Esophagus muscularis mucosa (tissue), 4 donors: Measurements from ENCODE around the gene CLIC5. TPM values are rescaled to one million over a fixed set of nuclear protein-coding genes. Genes with fewer than 3 reads are reported as not detected.
"Not testable (repeated sequence)": the region's sequence is repeated elsewhere in the genome, so short reads cannot be mapped to it uniquely, and the experiment has no call there.

Experiments used
- DNase-seq: peaks from one replicate; pipeline ENCODE4 v3.0.0-alpha.2; 2017; ENCODE audit errors: extremely low spot score
- H3K27ac ChIP-seq, 4 donors: fragments of 200-600 bp; sonication (generic); replicated peaks in 1 of 4; 1 replicate in 3 of 4; 2 replicates in 1 of 4; pipeline ENCODE4 v1.5.1; 2016 to 2019; ENCODE audit warnings: mild to moderate bottlenecking in 1 of 4
- H3K27me3 ChIP-seq, 4 donors: fragments of 200-600 bp; sonication (generic); one replicate each; pipeline versions ENCODE4 v1.5.1 to v1.6.0; 2016 to 2019
- H3K36me3 ChIP-seq, 4 donors: fragments of 200-600 bp; sonication (generic); one replicate each; pipeline ENCODE4 v1.5.1; 2016 to 2019
- H3K4me1 ChIP-seq, 4 donors: fragments of 200-600 bp; sonication (generic); one replicate each; pipeline ENCODE4 v1.5.1; 2016 to 2019
- H3K4me3 ChIP-seq, 4 donors: fragments of 200-600 bp; sonication (generic); 1 replicate in 2 of 4; 2 replicates in 2 of 4; pipeline ENCODE4 v1.5.1; 2016 to 2019; ENCODE audit warnings: mild to moderate bottlenecking in 4 of 4, moderate library complexity in 1 of 4
- H3K9me3 ChIP-seq, 4 donors: fragments of 200-600 bp; sonication (generic); 1 replicate in 3 of 4; 2 replicates in 1 of 4; pipeline ENCODE4 v1.5.1; 2016 to 2019
- EP300 ChIP-seq: sonication (generic); formaldehyde crosslinking; IDR thresholded peaks from one replicate; pipeline ENCODE4 v1.6.1; 2017; ENCODE audit warnings: antibody characterized with exemption
- POLR2A ChIP-seq: fragments of 450-650 bp; IDR thresholded peaks from one replicate; pipeline ENCODE4 v1.6.1; 2017; ENCODE audit warnings: antibody characterized with exemption, moderate library complexity, mild to moderate bottlenecking, low read depth
- POLR2AphosphoS5 ChIP-seq, 2 donors: sonication (generic); formaldehyde crosslinking; IDR thresholded peaks; one replicate each; pipeline ENCODE4 v1.6.1; 2017; ENCODE audit warnings: antibody characterized with exemption in 2 of 2
- WGBS: methylation state at CpG from one replicate; pipeline ENCODE4 v1.1.5; 2018; 5-methylcytosine and 5-hydroxymethylcytosine counted together
- intact Hi-C: fragments of 100-400 bp; cut with DNase I; formaldehyde crosslinking; loops from one replicate; pipeline ENCODE4 v1.15.1; 2023
- total RNA-seq, 4 donors: library from RNA; depleted of rRNA; stranded (reverse); fragments of >200 nt; gene quantifications; one replicate each; pipeline versions ENCODE4 v1.1.0 to v1.2.1, GENCODE V29; 2016
- TF ChIP-seq, protein P1 (sequence below), 3 experiments: fragments of 200-600 bp in 2 of 3; fragments of 450-650 bp in 1 of 3; sonication (generic) in 2 of 3; IDR thresholded peaks; one replicate each; pipeline ENCODE4 v1.5.1; 2017 to 2019; ENCODE audit warnings: antibody characterized with exemption in 3 of 3, mild to moderate bottlenecking in 2 of 3, moderate library complexity in 1 of 3

CLIC5 gene
- total RNA-seq, 4 donors from 2014 or later: 5.3 to 7.2 (median 6.3) TPM

DNA sequence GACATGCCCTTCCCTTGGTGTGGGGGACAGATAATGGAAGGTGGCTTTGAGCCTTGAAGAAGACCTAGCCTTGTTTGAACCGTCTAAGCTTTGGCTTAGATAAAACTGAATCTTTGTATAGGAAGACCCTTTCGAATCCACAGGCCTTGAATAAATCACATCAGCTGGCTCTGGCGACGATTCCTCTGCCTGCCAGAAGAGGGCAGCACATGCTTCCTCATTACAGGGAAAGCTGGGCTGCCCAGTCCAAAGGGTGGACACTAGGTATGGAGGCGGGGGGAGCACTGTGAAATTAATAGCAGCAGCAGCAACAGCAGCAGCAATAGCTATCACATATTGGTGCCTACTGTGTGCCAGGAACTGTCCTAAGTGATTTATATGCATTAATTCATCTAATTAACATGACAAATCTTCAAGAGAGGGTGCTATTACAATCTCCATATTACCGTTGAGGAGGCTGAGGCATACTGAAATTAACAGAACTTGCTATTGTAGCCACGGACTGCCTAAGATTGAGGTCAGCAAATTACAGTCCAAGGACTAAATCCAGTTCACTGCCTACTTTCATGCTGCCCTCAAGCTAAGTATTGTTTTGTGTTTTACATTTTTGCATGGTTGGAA, 85.1 kb downstream of the CLIC5 start:
- no peak overlapping the region for H3K27ac ChIP-seq
- TF ChIP-seq POLR2AphosphoS5 (IDR thresholded peaks at IDR 0.05): peak in 1 of 2 donors; percentile 22
- no peak for TF ChIP-seq POLR2A
- no peak for TF ChIP-seq EP300
- TF ChIP-seq, protein P1, sequence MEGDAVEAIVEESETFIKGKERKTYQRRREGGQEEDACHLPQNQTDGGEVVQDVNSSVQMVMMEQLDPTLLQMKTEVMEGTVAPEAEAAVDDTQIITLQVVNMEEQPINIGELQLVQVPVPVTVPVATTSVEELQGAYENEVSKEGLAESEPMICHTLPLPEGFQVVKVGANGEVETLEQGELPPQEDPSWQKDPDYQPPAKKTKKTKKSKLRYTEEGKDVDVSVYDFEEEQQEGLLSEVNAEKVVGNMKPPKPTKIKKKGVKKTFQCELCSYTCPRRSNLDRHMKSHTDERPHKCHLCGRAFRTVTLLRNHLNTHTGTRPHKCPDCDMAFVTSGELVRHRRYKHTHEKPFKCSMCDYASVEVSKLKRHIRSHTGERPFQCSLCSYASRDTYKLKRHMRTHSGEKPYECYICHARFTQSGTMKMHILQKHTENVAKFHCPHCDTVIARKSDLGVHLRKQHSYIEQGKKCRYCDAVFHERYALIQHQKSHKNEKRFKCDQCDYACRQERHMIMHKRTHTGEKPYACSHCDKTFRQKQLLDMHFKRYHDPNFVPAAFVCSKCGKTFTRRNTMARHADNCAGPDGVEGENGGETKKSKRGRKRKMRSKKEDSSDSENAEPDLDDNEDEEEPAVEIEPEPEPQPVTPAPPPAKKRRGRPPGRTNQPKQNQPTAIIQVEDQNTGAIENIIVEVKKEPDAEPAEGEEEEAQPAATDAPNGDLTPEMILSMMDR (IDR thresholded peaks at IDR 0.05): peak; percentile 73 to 99 (median 87)
- intact Hi-C loops: no loop called here
- no peak for DNase-seq
- H3K4me1 ChIP-seq: peaks cover 0 to 10% (median 4%) of the 10 kb centered on the region in 4 donors
- H3K9me3 ChIP-seq: no peaks in the 10 kb centered on the region
- no peak overlapping the region for H3K4me3 ChIP-seq
- WGBS: 22% methylated on average over 7 of the region's 7 CpGs
- no peaks in the 10 kb centered on the region for H3K27me3 ChIP-seq
- peaks cover 0 to 34% (median 0%) of the 10 kb centered on the region in 4 donors for H3K36me3 ChIP-seq

DNA sequence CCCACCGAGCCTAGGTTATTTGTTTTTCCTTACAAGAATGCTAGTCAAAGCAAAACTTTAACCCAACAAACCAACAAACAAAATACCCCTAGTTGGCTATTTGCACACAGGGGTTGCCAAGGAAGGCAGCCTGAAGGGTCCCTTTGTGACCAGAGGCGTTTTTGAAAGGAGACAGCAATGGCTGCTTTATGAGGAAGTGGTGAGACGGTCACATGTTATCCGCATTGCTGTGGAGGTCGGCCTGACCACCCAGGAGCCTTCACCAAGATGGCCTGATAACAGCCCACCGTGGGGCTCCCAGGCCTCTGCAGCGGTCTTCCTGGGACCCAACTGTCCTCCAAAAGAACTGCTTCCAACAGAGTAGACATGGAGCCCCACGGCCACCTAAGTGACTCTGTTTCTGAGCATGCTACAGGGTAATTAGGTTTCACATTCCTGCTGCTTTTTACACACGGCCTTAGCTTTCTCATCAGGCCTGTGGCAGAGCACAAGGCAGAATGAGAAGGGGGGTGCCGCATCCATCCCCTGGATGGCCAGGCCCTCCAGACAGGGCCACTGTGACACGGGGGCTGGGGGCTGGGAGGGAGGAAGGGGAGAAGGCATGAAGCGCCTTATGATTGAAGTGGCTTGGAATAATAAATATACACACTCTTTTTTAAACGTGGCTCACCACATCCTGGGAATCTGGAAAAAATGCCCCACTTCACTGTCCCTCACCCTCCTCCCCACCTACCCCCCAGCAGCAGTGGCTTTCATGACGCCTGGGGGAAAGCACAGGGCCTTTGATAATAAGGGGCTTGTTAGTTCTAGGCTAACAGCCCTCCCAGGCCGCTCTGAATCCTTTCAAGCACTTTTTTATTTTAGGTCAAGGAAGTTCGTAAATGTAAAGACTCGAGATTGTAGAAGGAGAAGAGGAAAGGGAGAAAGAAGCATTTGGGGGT, 86.0 kb downstream of the CLIC5 start:
- Histone ChIP-seq H3K4me1 (peaks cover 0 to 10% (median 4%) of the 10 kb centered on the region in 4 donors), H3K9me3 (no peaks in the 10 kb centered on the region), H3K36me3 (peaks cover 0 to 34% (median 0%) of the 10 kb centered on the region in 4 donors), H3K4me3 (no peak overlapping the region), H3K27me3 (no peaks in the 10 kb centered on the region), H3K27ac (no peak overlapping the region)
- no peak for DNase-seq
- TF ChIP-seq, protein P1 (IDR thresholded peaks at IDR 0.05): no peak
- TF ChIP-seq EP300: no peak
- TF ChIP-seq POLR2AphosphoS5 (IDR thresholded peaks at IDR 0.05): no peak
- no peak for TF ChIP-seq POLR2A
- intact Hi-C loops: no loop called here
- WGBS: 72% methylated on average over 17 of the region's 17 CpGs

DNA sequence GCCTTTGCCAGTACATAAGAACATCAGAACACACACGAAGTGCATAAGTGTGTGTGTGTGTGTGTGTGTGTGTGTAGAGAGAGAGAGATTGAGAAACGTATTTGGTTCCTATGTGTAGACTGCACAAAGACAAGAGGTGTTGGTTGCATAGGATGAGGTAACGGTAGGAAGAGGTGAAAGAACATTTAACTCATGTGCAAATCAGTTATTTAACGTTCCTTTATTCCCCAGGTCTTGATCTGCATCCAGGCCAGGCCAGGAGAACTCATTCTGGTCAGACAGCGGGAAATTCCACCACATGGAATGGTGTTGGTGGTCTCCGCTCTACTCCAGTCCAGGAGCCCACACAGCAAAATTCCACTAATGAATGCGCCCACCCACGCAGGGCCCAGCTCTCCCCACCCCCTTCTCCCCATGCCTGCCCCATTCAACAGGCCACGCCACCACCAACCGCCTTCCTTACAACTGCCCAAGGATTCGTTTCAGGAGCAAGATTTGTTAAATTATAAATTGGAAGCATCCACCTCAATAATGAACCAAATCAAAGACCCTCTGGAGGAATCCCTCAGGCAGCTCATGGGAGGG, 86.8 kb downstream of the CLIC5 start:
- intact Hi-C loops: no loop called here
- Histone ChIP-seq H3K4me3 (no peak overlapping the region), H3K9me3 (no peaks in the 10 kb centered on the region), H3K36me3 (peaks cover 0 to 25% (median 0%) of the 10 kb centered on the region in 4 donors), H3K27me3 (no peaks in the 10 kb centered on the region), H3K4me1 (peaks cover 0 to 10% (median 4%) of the 10 kb centered on the region in 4 donors), H3K27ac (no peak overlapping the region)
- no peak for TF ChIP-seq EP300
- no peak for TF ChIP-seq POLR2A
- TF ChIP-seq, protein P1 (IDR thresholded peaks at IDR 0.05): no peak
- TF ChIP-seq POLR2AphosphoS5 (IDR thresholded peaks at IDR 0.05): no peak
- no peak for DNase-seq
- WGBS: 94% methylated on average over 11 of the region's 11 CpGs

DNA sequence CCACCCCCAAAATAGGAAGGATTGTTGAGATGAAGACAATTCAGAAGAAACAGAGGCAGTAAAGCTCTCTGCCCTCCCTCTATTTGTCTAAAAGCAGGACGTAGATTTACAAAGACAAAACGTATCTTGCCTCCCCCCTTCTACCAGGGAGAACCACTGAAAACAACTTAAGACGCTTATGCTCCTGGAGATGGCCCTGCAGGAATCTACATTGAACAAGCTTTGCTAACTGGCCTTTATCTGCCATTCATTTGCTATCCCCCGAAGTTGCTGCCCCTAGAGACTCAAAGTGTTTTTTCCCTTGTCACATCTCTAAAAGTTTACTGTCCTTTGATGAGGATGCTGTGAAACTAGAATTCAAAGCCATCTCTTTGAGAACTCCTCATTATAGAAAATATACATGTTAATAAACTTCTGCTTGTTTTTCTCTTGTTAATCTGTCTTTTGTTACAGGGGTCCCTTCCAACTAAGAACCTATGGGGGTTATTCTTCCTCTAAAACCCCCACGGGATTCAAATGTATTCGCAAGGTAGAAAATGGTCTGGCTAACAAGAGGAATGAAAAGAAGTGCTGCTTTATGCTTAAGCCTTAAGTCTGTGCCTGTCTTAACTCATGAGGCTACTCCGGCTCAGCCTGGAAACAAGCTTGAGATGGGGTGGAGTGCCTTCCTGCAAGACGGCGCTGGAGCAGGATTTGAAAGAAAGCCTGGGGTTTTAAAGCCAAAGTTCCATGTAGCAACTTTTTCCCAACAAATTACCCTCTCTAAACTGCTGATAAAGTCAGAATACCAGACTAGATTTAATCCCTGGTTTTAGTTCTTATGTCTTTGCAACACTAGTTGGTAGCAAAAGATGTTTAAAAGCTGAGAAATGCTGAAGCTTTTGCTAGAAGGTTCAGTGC, 88.0 kb downstream of the CLIC5 start:
- no peak overlapping the region for H3K27ac ChIP-seq
- no peak for DNase-seq
- peaks cover 0 to 17% (median 4%) of the 10 kb centered on the region in 4 donors for H3K4me1 ChIP-seq
- intact Hi-C loops: no loop called here
- 78% methylated on average over 9 of the region's 9 CpGs for WGBS
- H3K4me3 ChIP-seq: no peak overlapping the region
- TF ChIP-seq EP300 (no peak), POLR2AphosphoS5 (IDR thresholded peaks at IDR 0.05) (no peak), POLR2A (no peak)
- TF ChIP-seq, protein P1 (IDR thresholded peaks at IDR 0.05): no peak
- H3K27me3 ChIP-seq: no peaks in the 10 kb centered on the region
- H3K36me3 ChIP-seq: peaks cover 0 to 17% (median 0%) of the 10 kb centered on the region in 4 donors
- H3K9me3 ChIP-seq: no peaks in the 10 kb centered on the region

DNA sequence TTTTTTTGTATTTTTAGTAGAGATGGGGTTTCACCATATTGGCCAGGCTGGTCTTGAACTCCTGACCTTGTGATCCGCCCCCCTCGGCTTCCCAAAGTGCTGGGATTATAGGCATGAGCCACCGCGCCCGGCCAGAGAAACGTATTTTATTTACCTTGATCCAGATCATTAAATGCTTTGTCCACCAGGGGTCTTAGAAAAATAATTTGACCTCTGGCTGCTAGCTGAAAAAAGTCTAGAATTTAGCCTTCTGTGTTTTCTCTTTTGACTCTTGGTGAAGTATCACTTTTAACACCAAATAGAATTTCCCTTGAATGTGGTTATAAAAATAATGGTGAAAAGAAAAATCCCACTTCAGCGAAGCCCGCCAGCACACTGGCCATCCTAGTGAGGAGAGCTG, 89.2 kb downstream of the CLIC5 start:
- H3K36me3 ChIP-seq, intact Hi-C loops: not testable (repeated sequence)
- 87% methylated on average over 8 of the region's 8 CpGs for WGBS

More for the DNA sequence above, 89.2 kb downstream of the CLIC5 start:
- not testable (repeated sequence) for DNase-seq, H3K9me3 ChIP-seq, H3K4me3 ChIP-seq, H3K27ac ChIP-seq, H3K27me3 ChIP-seq
- peaks cover 8 to 29% (median 15%) of the 10 kb centered on the region in 4 donors for H3K4me1 ChIP-seq
